Renal pelvis (tissue), 4 donors: Measurements from ENCODE around the gene CLDN16. TPM values are rescaled to one million over a fixed set of nuclear protein-coding genes. Genes with fewer than 3 reads are reported as not detected.

Experiments
- DNase-seq: peaks from one replicate; pipeline ENCODE4 v3.0.0-alpha.2; 2013
- polyA plus RNA-seq, 3 donors: library from polyadenylated mRNA; unstranded; fragments of 120-200 nt; gene quantifications; one replicate each; pipeline ENCODE4 v1.2.1, GENCODE V29; 2013; ENCODE audit not compliant: insufficient read length in 3 of 3

Gene CLDN16
- polyA plus RNA-seq, 3 donors = 28.6 to 43.0 (median 29.3) TPM

DNA sequence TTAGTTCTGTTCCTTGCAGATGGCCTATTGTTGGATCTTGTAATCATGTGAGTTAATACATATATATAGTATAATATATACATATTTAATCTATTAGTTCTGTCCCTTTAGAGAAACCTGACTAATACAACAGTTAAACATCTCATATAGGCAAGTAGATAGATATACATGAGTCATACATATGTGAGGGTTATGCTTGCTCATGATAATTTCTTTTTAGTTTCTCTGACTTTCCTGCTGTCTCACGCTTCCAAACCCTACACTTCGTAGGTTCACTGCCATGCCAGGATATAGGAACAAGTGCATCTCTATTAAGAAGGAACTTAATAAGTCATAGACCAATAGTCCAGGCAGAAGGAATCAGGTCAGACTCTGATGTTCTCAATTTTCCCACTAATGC, 16.8 kb upstream of the CLDN16 start:
- DNase-seq = no peak

DNA sequence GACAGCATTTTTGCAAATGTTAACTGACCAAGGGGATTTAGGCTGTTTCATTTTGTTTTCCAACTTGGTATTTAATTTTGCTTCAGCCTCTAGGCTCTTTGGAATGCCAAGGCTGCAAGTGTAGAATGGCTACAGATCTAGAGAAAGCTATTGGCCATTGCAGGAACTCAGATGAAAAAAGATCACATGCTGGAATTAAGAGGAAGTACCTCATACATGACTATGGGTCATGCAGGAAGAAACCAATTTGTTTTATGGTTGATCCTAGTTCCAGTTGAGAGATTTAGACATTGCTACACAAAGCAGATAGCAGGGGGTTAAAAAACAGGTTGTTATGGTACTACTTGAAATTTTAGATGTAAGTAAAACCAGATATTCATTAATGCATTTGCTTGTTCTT, 12.7 kb upstream of the CLDN16 start:
- DNase-seq = peak; percentile 40

DNA sequence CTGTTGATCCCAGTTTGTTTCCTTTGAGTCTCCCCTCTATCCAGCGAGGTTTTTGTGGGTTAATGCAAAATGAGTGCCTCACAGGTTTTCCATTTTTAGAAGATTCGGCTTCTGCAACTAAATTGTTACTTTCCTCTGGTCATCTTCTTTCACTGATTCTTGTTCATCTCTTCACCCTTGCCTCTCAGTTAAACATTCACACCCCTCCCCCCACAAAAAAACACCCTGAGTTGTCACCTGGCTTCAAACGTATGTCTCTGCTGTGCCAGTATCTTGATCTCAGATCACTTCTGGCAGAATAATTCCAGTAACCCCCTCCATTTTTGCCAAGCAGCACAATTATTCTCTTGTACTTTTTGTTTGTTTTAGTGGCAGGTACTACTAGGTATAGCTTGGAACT, 12.3 kb upstream of the CLDN16 start:
- no peak for DNase-seq

DNA sequence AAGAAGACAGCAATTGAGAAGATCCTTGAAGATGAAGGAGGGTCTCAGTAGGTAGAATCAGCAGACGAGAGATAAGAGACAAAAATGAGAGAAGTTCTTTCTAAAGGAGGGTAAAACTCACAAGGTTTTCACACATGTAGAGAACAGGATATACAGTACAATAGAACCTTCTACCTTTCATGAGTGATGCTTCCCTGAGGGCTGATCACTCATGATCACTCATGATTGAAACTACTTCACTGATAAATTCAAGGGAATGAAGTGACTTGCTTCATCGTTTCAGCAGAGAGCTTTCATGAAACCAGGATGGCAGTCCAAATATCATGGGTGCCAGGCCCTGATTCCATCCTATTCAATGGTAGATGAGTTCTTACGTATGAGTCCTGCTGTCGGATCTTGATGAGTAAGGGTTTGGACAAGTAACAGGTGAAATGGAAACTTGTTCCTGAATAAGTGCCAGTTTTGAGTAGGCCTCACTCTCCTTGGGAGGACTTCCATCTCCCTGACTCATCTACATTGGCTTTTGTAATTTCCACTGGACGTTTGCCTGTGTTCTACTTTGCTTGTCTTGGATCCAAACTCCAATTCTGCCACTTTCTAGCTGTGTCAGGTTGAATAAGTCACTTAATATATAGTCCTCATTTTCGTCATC, 9.6 kb upstream of the CLDN16 start:
- no peak for DNase-seq

DNA sequence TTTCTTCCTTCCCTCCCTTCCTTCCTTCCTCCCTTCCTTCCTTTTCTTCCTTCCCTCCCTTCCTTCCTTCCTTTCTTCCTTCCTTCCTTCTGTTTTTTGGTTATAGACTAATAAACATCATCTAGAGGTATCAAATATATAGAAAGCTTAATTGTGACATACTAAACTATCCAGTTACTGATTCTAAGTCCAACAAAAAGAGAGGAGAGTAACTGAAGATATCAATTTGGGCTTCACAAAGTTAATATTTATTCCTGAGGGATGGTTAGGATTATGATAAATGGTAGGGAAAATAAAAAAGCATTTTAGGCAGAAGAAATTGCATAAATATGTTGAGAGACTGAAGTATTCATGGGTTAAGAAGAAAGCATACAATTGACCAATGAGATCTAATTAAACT, 7.8 kb upstream of the CLDN16 start:
- no peak for DNase-seq

DNA sequence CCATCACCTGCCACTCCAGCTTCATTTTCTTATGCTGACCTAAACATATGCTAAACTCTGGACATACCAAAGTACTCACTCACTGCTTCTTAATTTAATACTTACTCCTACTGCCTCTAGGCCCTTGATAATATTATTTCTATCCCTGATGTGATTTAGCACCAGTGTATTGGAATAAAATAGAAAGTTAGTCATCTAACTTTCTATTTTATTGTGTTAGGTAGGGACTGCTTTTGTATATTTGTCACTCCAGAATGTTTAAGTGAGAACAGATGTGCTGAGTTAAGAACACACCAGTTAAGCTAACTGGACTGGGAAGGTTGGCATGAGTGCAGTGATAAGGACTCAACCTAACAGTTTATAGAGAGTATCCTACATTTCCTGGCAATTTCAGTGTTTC, 6.5 kb upstream of the CLDN16 start:
- DNase-seq = no peak

DNA sequence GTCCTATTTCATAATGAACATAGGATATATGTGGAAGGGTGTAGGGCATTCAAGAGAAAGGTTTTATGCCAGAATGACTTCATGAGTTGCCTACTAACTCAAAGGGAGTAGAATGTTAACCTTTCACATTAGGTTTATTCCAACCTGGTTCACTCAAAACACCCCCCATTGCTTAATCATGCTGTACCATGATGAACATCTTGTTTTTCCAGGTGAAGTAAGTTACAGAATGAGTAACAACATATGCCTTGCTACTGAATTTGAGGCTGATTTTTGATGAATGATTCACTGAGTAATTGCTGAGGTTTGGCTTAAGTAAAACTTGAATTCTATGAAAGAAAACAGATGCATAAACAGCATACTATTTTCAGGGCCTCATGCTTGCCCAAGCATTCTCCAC, 5.9 kb upstream of the CLDN16 start:
- DNase-seq = no peak

DNA sequence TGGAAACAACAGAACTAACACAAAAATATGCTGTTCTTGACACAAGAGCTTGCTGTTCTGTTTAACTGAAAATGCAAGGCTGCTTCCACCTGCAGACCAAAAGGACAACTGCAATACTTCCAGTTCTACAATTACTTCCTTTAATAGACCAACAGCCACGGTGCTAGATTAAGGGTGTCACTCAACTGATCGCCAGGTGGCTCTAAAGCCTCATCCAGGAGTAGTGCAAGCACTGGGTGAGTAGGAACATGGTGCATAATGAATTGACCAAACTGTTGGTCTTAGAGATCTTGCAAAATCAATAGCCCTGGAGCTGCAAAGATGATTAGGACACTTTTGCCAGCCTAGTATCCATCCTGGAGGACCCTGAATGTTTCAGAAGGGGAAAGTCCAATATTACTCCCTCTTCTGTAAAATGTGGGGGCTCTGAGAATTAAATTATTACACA, 3.6 kb upstream of the CLDN16 start:
- peak; percentile 21 for DNase-seq

DNA sequence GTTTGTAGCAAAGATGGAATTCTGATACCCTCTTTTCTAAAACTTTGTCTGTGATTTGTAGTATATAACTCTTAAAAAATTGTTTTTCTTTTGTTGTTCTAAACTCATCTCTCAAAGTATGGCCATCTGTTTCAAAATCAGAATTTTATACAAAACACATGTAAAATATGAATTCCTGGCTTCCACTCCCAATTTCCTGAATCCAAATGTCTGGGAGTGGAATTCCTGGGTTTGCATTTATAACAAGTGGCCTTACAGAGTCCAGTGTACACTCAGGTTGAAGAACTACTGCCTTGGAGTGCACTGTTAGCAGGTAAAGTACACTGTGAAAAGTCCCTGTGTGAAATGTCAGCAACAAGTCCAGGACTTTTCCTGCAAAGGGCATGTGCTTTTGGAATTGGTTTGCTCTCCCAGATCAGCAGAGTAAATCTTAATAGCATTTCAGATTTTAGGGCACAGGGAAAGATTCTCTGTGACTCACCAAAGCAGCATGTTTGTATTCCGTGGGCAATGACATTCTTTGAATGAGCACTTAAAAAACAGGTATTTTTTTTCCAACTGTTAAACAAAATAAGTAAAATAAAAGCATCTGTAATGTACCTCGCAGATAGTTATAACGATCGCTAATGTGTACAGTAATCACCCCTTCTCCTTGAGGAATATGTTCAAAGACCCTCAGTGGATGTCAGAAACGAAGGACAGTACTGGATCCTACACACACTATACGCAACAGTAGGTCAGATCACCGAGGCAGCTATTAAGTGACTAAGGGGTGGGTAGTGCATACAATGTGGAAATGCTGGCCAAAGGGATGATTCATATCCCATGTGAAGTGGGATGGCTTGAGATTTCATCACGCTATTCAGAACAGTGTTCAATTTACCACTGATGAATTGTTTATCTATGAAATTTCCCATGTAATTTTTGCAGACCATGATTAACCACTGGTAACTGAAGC, 2.0 kb upstream of the CLDN16 start:
- DNase-seq = no peak

DNA sequence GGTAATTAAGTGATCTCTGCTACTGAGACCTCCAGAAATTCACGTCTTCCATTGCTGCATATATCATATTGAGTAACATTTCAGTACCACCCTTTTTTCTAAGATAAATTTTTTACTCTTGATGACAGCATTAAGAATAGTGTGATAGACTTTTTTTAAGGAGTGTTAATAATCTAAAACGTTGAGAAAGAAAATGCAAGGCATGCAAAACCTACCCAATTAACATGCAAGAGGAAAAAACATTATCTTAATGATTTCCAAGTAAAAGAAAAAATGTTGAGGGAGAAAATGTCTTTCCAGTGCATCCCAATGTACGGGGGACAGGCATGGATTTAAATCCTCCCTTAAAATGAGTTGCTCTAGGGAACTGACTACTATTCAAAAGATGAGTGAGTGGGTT, 740 bp downstream of the CLDN16 start:
- no peak for DNase-seq

DNA sequence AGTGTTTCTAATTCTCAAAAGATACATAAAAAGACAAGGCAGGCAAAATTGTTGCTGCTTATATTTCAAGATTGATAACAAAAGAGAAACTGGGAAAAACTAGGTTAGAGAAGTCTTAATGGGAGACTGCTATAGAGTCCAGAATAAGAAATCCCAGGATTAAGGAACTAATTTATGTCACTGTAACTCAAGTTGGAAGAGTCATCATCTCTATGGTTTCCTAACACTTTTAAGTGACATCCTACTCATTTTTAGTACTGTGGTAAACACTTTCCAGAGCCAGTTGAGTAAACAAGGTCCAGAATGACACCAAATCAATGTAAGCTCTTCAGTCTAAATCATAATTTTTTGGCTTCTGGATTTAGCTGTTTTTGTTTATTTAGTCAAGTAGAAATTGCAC, 8.0 kb downstream of the CLDN16 start:
- DNase-seq = no peak

DNA sequence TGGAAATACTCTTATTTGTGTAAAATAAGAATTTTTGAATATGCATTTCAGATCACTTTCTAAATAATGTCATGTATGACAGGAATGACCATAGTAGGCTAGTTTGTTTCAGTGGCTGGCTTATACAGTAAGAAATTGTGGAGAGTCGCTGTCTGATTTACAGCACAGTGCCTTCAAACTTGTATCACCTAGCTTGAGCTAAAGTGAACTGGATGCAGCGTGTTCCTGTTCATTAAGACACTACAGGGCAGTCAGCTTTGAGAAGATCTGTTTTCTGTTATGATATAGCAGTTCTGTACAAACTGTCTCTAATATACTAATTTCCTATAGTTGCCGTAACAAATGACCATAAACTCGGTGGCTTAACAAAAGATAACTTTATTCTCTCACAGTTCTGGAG, 9.9 kb downstream of the CLDN16 start:
- no peak for DNase-seq

DNA sequence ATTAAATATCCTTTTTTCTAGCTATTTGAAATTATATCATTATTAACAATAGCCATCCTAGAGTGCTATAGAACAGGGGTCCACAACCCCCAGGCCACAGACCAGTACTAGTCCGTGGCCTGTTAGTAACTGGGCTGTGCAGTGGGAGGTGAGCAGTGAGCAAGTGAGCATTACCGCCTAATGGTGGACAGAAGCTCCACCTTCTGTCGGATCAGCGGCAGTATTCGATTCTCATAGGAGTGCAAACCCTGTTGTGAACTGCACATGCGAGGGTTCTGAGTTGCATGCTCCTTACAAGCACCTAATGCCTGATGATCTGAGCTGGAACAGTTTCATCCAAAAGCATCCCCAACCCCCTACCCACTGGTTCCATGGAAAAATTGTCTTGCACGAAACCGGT, 11.7 kb downstream of the CLDN16 start:
- no peak for DNase-seq

DNA sequence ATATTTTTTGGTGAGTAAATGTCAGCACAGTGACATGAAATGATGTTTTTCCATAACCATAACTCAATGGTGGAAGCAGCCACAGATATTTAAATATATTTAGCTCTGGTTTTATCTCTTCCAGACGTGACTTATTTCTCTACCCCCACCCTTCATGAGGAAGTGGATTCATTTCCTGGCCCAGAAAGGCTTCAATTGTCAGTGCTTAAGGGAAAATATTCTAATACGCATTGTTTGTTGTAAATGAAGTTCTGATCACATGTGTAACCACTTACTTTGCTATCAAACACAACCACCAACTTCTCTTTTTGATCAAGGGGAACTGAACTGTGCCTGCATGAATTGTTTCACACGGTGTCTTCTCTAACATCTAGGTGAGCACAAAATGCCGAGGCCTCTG, 14.0 kb downstream of the CLDN16 start:
- DNase-seq = no peak

DNA sequence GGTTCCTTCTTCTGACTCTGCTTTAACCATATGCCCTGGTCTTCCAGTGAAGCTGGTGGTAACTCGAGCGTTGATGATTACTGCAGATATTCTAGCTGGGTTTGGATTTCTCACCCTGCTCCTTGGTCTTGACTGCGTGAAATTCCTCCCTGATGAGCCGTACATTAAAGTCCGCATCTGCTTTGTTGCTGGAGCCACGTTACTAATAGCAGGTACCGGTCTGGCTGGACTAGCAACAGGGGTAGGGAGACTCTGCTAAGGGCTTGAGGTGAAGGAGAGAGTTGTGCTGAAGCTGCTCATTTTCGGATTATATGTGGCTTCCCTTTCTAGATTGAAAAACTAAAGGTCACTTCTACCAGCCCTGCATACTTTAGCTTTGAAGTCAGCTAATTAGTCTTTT, 16.8 kb downstream of the CLDN16 start:
- DNase-seq = no peak

DNA sequence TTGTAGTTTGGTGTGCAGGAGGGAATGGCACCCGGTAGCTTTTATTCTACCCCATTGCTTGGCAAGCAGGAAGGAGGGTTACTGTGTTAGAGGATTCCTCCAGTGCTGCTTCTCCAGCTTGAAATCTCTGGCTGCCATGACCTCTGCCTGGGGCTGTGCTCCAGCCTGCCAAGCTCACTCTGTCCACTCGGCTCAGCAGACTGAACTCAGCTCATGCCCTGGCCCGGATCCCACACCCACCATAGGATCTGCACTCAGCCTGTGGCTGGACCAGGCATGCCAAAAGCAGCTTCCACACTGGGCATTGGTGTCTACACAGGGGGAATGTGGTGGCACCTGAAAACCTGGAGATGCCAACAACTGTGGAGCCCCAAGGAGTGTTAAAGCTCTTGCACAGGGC, 26.3 kb downstream of the CLDN16 start:
- no peak for DNase-seq

DNA sequence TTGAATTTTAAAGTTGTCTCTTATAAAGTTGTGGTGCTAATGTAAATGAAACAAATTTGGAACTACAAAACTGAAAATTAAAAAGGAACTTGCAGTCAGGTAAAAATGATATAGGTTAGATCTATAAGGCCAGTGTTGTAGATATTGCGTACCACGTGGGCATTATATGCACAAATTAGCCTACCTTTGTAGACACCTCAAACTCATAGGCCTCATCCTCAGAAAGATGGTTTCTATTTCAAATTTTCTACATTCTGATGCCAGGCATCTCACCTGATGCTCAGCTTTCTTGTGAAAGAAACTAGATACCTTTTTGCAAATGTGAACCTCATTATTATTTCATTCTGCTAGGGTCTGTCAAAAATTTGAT, 36.1 kb downstream of the CLDN16 start:
- DNase-seq = no peak

DNA sequence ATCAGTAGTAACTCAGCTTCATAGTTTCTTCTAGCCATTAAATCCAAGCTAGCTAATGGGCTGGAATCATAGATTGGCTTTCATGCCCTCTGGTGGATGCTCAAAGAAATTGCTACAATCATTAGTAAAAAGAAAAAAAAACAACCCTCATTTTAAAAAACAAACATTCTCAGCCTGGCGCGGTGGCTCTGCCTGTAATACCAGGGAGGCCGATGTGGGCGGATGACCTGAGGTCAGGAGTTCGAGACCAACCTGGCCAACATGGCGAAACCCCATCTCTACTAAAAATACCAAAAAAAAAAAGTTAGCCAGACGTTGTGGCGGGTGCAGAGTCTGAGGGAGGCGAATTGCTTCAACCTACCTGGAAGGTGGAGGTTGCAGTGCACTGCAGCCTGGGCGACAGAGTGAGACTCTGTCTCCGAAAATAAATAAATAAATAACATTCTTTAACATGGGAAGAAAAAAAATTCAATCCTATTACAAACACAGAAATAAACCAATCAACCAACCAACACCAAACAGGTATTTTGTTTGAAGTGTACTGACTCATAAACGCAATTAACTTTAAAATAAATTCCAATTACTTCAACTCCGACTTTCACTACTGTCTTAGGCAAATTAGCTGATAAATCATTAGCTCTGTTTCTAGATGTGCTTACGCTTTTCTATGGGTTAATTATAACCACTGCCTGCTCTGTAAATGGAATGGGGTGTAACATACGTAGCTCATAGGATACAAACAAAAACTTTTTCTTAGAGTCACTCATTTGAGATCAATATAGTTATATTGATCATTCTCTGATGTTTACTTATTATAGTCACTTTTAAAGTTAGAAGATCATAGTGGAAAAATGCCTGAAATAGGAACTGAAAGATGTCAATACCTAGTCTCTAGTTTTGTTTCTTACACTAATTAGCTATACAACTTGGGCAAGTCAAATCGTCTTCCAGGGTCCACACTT, 36.8 kb downstream of the CLDN16 start:
- peak; percentile 54 for DNase-seq

DNA sequence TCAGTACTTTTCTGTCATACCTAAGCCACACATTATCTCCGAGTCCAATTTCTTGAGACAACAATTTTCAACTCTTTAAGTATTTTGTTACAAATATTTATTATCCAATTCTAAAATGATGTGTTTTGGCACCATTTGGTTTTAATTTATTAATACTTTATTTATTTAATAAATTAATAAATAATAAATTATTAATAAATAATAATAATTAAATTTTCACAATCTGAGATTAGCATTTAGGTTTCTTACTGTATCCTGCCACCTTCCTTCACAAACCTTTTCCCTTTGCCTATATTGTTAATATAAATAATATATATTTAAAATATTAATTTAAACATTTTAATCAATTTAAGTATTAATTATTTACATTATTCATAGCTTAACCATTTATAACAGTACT, 37.9 kb downstream of the CLDN16 start:
- no peak for DNase-seq

DNA sequence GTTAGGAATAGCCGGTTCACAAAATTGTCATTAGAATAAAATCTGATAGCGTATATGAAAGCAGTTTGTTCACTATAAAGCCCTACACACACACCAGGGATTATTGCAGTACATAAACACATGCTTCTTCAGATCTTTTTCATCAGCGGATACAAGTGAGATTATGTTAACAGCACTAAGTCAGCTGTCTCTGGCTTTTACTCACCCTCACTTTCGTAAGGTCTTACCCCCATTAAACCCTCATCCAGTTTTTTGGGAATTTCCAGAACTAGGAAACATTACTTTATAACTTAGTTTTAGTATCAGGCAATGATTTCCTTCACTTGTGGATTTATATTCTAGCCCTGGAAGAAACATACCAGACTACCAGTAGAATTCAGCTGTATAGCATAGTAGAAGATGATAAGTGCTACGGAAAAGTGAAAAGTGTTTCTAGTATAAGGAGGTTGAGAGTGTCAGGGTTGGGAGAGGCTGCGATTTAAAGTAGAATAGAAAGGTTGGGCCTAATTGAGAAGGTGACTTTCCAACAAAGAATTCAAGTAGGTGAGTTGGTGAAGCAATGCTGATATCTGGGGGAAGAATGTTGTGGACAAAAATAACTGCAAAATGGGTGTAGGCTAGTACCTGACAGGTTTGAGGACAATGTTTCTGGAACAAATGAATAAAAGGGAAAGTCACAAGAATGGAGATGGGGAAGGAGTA, 39.0 kb downstream of the CLDN16 start:
- DNase-seq = no peak

DNA sequence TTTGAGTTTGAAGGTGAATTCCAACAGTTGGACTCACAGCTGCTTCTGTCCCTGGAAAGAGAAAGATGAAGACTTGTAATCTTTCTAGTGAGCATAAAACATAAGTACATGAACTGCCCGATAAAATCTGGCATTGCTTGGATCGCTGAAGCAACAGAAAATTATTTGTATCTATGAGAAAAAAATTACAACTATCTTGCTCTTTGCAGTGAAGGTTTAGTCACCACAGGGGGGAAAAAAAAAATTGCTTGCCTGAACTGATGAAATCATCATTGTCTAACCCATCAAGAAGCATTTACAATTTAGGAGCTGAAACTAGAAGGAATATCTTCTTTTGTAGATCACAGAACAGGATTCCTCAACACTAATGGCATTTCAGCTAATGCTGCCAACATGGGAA, 41.7 kb downstream of the CLDN16 start:
- DNase-seq = no peak

DNA sequence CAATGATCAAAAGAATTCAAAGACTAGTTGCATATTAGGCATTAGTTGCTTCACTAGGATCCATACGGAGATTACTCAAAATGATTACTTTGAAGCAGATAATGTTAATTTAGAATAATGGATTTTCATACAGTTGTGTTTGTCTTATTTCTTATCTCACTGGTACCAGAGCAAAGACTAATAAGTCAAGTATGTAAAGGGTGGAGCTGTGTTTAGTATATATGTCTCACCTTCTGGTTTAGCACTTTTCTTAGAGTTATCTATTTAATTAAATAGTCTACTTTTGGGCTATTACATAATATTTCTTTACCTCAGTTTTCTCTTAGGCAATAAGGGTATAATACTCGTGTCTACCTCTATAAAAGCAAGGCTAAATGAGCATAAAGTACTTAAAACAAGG, 42.9 kb downstream of the CLDN16 start:
- DNase-seq = no peak
